Stimulated activated CD8-positive, alpha-beta memory T cell treated with anti-CD3 and anti-CD28 coated beads, Interleukin-7, amount 100 ng/mL, for 48 hours (primary cell): ENCODE data around the gene CRELD2.

Source experiments
- DNase-seq, 2 donors: peaks; one replicate each; pipeline ENCODE4 v3.0.0-alpha.2; 2020; ENCODE audit warnings: low read depth in 1 of 2; ENCODE audit errors: extremely low read depth in 1 of 2

The CRELD2 gene, protein sequence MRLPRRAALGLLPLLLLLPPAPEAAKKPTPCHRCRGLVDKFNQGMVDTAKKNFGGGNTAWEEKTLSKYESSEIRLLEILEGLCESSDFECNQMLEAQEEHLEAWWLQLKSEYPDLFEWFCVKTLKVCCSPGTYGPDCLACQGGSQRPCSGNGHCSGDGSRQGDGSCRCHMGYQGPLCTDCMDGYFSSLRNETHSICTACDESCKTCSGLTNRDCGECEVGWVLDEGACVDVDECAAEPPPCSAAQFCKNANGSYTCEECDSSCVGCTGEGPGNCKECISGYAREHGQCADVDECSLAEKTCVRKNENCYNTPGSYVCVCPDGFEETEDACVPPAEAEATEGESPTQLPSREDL

GRCh38 chr22:49917974-49918910, at the start of gene CRELD2, which contains the start of gene ALG12:
CRELD2 (plus strand) TSS chr22:49918634; CDS start chr22:49918770, 136 bp downstream.
ALG12 (minus strand) TSS chr22:49918438; CDS start chr22:49913765, 4,673 bp downstream.
- DNase-seq = peak; percentile 96 to 97

DNA sequence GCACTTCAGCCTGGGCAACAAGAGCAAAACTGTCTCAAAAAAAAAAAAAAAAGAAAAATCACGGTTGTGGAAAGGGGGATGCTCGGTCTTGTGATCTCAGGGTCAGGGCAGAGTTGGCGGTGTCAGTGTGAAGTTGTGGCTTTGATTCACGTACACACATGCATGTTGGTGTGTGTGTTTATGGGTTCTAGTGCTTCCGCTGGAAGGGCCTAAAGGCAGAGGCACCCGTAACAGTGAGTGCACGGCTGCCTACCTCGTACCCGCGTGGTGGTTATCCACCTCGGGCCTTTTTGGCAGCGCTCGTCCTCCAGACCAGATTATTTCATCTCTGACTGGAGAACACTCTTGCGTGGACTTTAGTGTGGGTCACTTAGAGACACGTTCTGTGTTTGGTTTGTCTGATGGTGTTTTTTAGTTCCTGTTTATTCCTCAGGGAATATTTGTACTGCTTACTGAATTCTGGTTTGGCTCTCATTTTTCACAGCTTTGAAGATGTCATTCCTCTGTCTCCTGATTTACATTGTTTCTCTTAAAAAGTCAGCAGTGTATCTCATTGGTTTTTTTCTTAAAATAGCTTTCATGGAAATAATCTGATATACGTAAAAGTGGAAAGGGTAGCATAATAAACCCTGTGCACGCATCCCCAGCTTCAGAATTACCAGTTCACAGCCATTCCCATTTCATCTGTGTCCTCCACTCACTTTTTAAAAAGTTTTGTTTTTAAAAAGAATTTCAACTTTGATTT, 49.2 kb upstream of the CRELD2 start:
- DNase-seq = no peak

GRCh38 chr22:49869845-49870712, 48.4 kb upstream of the CRELD2 start:
- DNase-seq = no peak

DNA sequence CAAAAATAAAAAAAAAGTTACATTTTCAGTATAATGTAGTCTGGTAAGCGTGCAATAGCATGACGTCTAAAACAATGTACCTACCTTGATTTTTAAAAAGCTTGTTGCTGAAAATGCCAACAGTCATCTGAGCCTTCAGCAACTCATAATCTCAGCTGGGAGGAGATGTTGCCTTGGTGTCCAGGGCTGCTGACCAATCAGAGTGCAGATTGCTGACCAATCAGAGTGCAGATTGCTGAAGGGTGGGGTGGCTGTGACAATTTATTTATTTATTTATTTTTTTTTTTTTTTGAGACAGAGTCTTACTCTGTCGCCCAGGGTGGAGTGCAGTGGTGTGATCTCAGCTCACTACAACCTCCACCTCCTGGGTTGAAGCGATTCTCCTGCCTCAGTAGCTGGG, 47.0 kb upstream of the CRELD2 start:
- DNase-seq = no peak

DNA sequence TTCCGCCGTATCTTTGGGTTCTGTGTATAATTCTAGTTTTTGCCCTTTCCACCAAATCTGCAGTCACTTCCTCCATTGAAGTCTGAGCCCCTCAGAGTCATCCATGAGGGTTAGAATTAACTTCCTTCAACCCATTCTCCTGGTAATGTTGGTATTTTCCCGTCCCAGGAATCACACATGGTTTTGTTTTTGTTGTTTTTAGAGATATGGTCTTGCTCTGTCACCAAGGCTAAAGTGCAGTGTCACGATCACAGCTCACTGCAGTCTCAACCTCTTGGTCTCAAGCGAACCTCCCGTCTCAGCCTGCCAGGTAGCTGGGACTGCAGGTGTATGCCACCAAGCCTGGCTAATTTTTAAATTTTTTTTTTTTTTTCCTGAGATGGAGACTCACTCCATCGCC, 46.1 kb upstream of the CRELD2 start:
- DNase-seq = no peak

DNA sequence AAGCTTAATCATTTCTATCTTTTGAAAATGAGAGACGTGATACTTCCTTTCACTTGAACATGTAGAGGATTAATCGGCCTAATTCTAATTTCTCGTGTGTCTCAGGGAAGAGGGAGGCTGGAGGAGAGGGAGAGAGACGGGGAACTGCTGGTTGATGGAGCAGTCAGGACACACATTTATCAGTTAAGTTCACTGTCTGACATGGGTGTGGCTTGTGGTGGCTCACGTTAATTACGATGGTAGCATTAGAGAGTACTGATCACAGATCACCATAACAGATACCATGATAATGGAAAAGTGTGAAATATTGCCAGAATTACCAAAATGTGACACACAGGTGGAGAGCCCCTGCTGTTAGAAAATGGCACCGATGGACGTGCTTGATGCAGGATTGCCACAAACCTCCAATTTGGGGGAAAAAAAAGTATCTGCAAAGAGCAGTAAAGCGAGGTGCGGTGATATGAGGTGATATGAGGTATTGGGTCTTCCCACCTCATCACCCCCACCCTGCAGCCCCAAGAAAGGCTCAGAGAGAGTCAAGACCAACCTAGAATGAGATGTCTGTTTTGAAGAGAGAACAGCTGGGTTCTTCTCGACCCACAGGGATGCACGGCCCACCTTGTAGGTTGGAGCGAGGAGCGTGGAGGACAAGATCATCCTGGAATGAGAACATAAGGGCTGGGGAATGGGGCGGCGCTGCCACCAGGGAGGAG, 45.0 kb upstream of the CRELD2 start:
- DNase-seq = no peak

DNA sequence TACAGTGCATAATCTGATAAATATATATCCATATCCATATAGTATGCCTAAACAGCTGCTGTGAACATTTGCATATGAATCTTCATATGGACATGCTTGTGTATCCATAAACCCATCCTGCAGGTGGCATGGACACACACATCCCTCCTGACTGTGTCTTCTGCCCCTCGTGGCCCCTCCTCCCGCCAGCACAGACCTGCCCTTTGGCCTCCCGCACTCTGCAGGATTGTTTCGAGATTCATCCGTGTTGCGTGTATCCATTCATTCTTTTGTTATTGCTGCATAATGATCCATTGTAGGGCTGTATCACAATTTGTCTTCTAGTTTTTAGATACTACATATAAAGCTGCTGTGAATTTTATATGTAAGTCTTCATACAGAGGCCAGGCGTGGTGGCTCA, 40.8 kb upstream of the CRELD2 start:
- no peak for DNase-seq

DNA sequence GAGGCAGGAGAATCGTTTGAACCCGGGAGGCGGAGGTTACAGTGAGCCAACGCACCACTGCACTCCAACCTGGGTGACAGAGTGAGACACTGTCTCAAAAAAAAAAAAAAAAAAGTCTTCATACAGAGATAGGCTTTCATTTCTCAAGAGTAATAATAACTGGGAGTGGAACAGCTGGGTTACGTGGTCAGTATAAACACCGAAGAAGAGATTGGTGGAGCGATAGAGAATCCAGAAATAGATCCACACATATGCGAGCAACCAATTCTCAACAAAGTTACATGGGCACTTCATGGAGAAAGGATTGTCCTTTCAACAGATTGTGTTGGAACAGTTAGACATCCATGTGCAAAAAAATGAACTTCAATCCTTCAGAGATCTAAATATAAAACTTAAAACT, 40.2 kb upstream of the CRELD2 start:
- no peak for DNase-seq

DNA sequence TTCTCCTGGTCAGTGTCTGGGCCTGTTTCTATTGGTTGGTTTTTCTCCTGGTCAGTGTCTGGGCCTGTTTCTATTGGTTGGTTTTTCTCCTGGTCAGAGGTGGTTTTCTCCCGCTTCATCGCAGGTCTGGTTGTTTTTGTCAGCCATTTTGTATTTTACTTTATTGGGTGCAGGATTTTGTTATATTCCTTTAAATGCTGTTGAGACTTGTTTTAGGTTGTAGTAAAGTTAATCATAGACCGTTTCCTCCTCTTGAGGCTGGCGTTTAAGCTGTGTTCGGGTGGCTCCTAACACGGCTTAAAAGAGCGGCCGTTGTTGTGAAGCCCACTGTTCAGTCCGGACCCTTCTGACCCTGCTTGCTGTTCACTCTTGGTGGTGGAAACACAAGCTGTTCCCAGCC, 38.6 kb upstream of the CRELD2 start:
- DNase-seq = no peak

- no peak for DNase-seq
Measured at GRCh38 chr22:49880281-49880680, 38.2 kb upstream of the CRELD2 start.

DNA sequence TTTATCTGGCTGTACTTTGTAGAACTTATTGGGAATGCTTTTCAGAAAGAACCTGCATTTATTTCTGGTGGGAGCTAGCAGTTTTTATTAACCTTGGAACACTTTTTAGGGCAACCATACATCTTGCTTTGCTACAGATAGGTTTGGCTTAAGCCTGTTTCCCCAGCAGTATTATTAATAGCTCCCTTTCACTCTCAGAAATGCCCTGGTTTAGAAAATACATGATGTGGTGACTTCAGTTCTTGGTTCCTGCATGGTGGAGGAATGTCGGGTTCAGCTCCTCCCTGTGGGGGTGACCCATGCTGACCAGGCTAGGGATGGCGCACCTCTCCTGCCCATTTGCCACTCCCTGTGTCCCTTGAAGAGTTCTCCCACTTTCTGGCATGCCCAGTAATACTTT, 36.6 kb upstream of the CRELD2 start:
- DNase-seq = no peak

- no peak for DNase-seq
Measured at GRCh38 chr22:49882519-49883293, 35.7 kb upstream of the CRELD2 start.

DNA sequence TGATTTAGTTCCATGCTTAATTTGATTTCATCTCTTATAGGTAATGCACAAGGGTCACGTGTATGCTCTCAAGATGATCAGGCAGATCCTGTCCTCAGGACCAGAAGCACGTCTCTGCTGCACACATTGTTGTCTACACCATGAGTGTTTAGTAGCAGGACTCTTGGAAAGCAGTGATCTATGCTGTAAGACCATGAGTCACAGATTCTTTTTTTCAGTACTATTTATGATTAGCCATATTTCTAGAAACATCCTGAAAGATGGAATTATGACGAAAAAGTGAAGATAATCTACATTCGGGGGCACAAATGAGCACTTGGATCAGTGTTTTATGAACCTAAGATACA, 35.2 kb upstream of the CRELD2 start:
- no peak for DNase-seq

DNA sequence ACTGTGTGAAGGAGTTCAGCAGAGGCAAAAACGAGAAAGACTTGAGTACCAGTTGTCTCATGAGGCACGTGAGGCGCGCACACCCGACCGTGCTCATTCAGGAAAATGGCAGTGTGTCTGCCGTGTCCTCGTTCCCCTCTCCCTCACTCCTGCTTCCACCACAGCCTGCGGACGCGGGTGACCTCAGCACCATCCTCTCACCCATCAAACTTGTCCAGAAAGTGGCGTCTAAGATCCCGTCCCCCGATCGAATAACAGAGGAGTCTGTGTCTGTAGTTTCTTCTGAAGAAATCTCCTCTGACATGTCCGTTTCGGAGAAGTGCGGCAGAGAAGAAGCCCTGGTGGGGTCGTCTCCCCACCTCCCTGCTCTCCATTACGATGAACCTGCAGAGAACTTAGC, 34.4 kb upstream of the CRELD2 start:
- no peak for DNase-seq

DNA sequence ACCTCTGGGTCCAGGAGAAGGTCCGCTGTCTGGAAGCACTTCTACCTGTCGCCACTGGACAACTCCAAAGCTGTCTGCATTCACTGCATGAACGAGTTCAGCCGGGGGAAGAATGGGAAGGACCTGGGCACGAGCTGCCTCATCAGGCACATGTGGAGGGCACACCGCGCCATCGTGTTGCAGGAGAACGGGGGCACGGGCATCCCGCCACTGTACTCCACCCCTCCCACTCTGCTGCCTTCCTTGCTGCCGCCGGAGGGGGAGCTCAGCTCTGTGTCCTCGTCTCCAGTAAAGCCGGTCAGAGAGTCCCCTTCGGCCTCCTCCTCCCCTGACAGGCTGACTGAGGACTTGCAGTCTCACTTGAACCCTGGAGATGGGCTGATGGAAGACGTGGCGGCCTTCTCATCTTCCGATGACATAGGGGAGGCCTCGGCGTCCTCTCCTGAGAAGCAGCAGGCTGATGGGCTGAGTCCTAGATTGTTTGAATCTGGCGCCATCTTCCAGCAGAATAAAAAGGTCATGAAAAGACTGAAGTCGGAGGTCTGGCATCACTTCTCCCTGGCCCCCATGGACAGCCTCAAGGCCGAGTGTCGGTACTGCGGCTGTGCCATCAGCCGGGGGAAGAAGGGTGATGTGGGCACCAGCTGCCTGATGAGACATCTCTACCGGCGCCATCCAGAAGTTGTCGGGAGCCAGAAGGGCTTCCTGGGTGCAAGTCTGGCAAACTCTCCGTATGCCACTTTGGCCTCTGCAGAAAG, 33.8 kb upstream of the CRELD2 start:
- no peak for DNase-seq

- DNase-seq = no peak
Measured at GRCh38 chr22:49885281-49885680, 33.2 kb upstream of the CRELD2 start.

DNA sequence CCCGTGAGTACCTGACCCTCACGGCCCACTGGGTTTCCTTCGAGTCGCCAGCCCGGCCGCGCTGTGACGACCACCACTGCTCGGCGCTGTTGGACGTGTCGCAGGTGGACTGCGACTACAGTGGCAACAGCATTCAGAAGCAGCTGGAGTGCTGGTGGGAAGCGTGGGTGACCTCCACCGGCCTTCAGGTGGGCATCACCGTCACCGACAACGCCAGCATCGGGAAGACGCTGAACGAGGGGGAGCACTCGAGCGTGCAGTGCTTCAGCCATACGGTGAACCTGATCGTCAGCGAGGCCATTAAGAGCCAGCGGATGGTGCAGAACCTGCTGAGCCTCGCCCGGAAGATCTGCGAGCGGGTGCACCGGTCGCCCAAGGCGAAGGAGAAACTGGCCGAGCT, 32.6 kb upstream of the CRELD2 start:
- DNase-seq = no peak

- DNase-seq = no peak
Measured at GRCh38 chr22:49886346-49887063, 31.9 kb upstream of the CRELD2 start.
